ENCODE data around the gene CDK14. TPM values are rescaled to one million over a fixed set of nuclear protein-coding genes. Genes with fewer than 3 reads are reported as not detected.

The CDK14 gene
- total and polyA plus RNA-seq, 2 of the 8 experiments (the other 6 are each of a cell fraction or from before 2014, with no cell fraction given) = 5.5 to 47.3 TPM

- no peak for TF ChIP-seq CHD7 (IDR thresholded peaks at IDR 0.05; ENCODE audit: insufficient replicate concordance, low read length)
Measured at GRCh38 chr7:91206361-91206960, 610.3 kb downstream of the CDK14 start (continued).
